MM.1S (cell line): ENCODE data around the gene WNT2B.

Experiments used
- CTCF ChIP-seq: fragments of 300-600 bp; sonication (generic); IDR thresholded peaks from 2 replicates; pipeline ENCODE4 v1.5.1; 2016; ENCODE audit warnings: antibody characterized with exemption, low read length, mixed read lengths
- EZH2 ChIP-seq: fragments of 300-600 bp; sonication (generic); optimal IDR thresholded peaks from 2 replicates; pipeline ENCODE3; 2017; ENCODE audit warnings: low read depth, mild to moderate bottlenecking, antibody characterized with exemption, low read length, mixed read lengths

- TF ChIP-seq CTCF (no peak), EZH2 (no peak)
Measured at GRCh38 chr1:112540226-112540794, 31.5 kb downstream of the WNT2B start.
